Activated B cell treated with CpG ODN at 0.5 μM for 24 hours (primary cell): ENCODE data around the gene HCN4. TPM values are rescaled to one million over a fixed set of nuclear protein-coding genes. Genes with fewer than 3 reads are reported as not detected.

ENCODE experiments used
- ATAC-seq: fragments of 200-7000 bp; cut with Tn5 transposase; one replicate; pipeline ENCODE4 v1.10.0; 2021; ENCODE audit warnings: low read depth, mild to moderate bottlenecking, moderate library complexity
- CTCF ChIA-PET: fragments of 350-600 bp; sonication (Branson Sonifier 250); formaldehyde crosslinking; loops from one replicate; lab custom pipeline; 2021; ENCODE audit warnings: antibody characterized with exemption; lab: Charles Lee
- POLR2A ChIA-PET: fragments of 350-600 bp; sonication (Branson Sonifier 250); formaldehyde crosslinking; loops from one replicate; lab custom pipeline; 2021; ENCODE audit warnings: antibody characterized with exemption; lab: Charles Lee
- DNase-seq: peaks from one replicate; pipeline ENCODE4 v3.0.0; 2022
- H3K27ac Mint-ChIP-seq: one replicate; pipeline ENCODE4 v1.8.0; 2020; ENCODE audit warnings: mixed read lengths
- H3K27me3 Mint-ChIP-seq: one replicate; pipeline ENCODE4 v1.8.0; 2021; ENCODE audit warnings: mixed read lengths
- H3K36me3 Mint-ChIP-seq: one replicate; pipeline ENCODE4 v1.8.0; 2021; ENCODE audit warnings: low read depth, mixed read lengths
- H3K4me1 Mint-ChIP-seq: one replicate; pipeline ENCODE4 v1.8.0; 2021; ENCODE audit warnings: mixed read lengths
- H3K4me3 Mint-ChIP-seq: one replicate; pipeline ENCODE4 v1.8.0; 2020; ENCODE audit warnings: mild to moderate bottlenecking, mixed read lengths
- H3K9me3 Mint-ChIP-seq: one replicate; pipeline ENCODE4 v1.8.0; 2020; ENCODE audit warnings: mixed read lengths
- CTCF ChIP-seq: fragments of 200-600 bp; IDR thresholded peaks from one replicate; pipeline ENCODE4 v1.8.0; 2022; ENCODE audit warnings: antibody characterized with exemption, mild to moderate bottlenecking
- intact Hi-C: fragments of 100-400 bp; cut with micrococcal nuclease; formaldehyde crosslinking; loops from one replicate; pipeline ENCODE4 v1.15.1; 2024
- total RNA-seq: library from RNA; stranded (reverse); gene quantifications from 2 replicates; pipeline ENCODE4 v1.2.3, GENCODE V29; 2022

The HCN4 gene
- total RNA-seq, 1 donor from 2014 or later = not detected

GRCh38 chr15:73282567-73283365 lies 86.0 kb downstream of the HCN4 start:
- intact Hi-C loops = no loop called here
- no peak overlapping the region for H3K4me3 Mint-ChIP-seq
- H3K4me1 Mint-ChIP-seq = peaks cover 22% of the 10 kb centered on the region
- H3K9me3 Mint-ChIP-seq = no peaks in the 10 kb centered on the region
- H3K36me3 Mint-ChIP-seq = no peaks in the 10 kb centered on the region
- TF ChIP-seq CTCF = no peak
- ATAC-seq = no peak
- no peak overlapping the region for H3K27ac Mint-ChIP-seq
- peaks cover 2% of the 10 kb centered on the region for H3K27me3 Mint-ChIP-seq
- DNase-seq = no peak
- ChIA-PET POLR2A (no interaction called here), CTCF (interaction anchor here (1.1 kb wide), 1 partner anchor 417 kb away, joined by 3 read pairs; no protein-coding TSS in a partner anchor)

- no peaks in the 10 kb centered on the region for H3K36me3 Mint-ChIP-seq
- TF ChIP-seq CTCF = no peak
- no peaks in the 10 kb centered on the region for H3K9me3 Mint-ChIP-seq
- peaks cover 4% of the 10 kb centered on the region for H3K4me1 Mint-ChIP-seq
- intact Hi-C loops = no loop called here
- ChIA-PET POLR2A (no interaction called here), CTCF (interaction anchor here (1.5 to 3.6 kb wide), 2 partner anchors 34 to 554 kb away, joined by 4 to 19 read pairs; no protein-coding TSS in a partner anchor)
- ATAC-seq (no peak), DNase-seq (no peak)
- no peak overlapping the region for H3K27ac Mint-ChIP-seq
- peaks cover 2% of the 10 kb centered on the region for H3K27me3 Mint-ChIP-seq
- no peak overlapping the region for H3K4me3 Mint-ChIP-seq
Measured at GRCh38 chr15:73275862-73276261, 92.9 kb downstream of the HCN4 start.

GRCh38 chr15:73273181-73274002 lies 95.4 kb downstream of the HCN4 start:
- CTCF ChIA-PET = interaction anchor here (1.0 to 3.6 kb wide), 8 partner anchors 8 to 673 kb away, joined by 3 to 19 read pairs (median 4); no protein-coding TSS in a partner anchor
- intact Hi-C loops = loop anchor here (1.0 to 5.0 kb wide), 2 partner anchors 32 to 476 kb away; no protein-coding TSS in a partner anchor
- no peaks in the 10 kb centered on the region for H3K36me3 Mint-ChIP-seq
- DNase-seq = no peak
- H3K9me3 Mint-ChIP-seq = no peaks in the 10 kb centered on the region
- peak; percentile 60 for ATAC-seq
- H3K4me3 Mint-ChIP-seq = no peak overlapping the region
- peaks cover 4% of the 10 kb centered on the region for H3K4me1 Mint-ChIP-seq
- POLR2A ChIA-PET = no interaction called here
- peak; percentile 19 for TF ChIP-seq CTCF
- H3K27ac Mint-ChIP-seq = no peak overlapping the region
- no peaks in the 10 kb centered on the region for H3K27me3 Mint-ChIP-seq

- no peak overlapping the region for H3K4me3 Mint-ChIP-seq
- no peaks in the 10 kb centered on the region for H3K27me3 Mint-ChIP-seq
- DNase-seq (no peak), ATAC-seq (no peak)
- H3K4me1 Mint-ChIP-seq = peaks cover 4% of the 10 kb centered on the region
- CTCF ChIA-PET = no interaction called here
- H3K36me3 Mint-ChIP-seq = no peaks in the 10 kb centered on the region
- H3K9me3 Mint-ChIP-seq = no peaks in the 10 kb centered on the region
- POLR2A ChIA-PET = no interaction called here
- TF ChIP-seq CTCF = no peak
- no peak overlapping the region for H3K27ac Mint-ChIP-seq
- intact Hi-C loops = loop anchor here (5.0 kb wide), 1 partner anchor 473 kb away; no protein-coding TSS in a partner anchor
Measured at GRCh38 chr15:73270366-73271097, 98.2 kb downstream of the HCN4 start.

Other genes starting within 250 kb of the HCN4 start
- gene REC114, start 74.2 kb upstream of the HCN4 start, total RNA-seq = not detected in 2 replicates